Ascending aorta (tissue), 2 donors: ENCODE data around the gene IFT52. TPM values are rescaled to one million over a fixed set of nuclear protein-coding genes. Genes with fewer than 3 reads are reported as not detected.
A peak's percentile ranks its signal among the peaks of the same experiment; 100 is the strongest.

Experiments
- DNase-seq, 2 donors: peaks; one replicate each; pipeline ENCODE4 v3.0.0-alpha.2; 2019; ENCODE audit warnings: low spot score in 2 of 2
- H3K27ac ChIP-seq, 2 donors: fragments of 200-600 bp; sonication (generic); one replicate each; pipeline ENCODE4 v1.5.1; 2016 to 2017; ENCODE audit warnings: mild to moderate bottlenecking in 1 of 2
- H3K27me3 ChIP-seq: fragments of 200-600 bp; sonication (generic); one replicate; pipeline ENCODE4 v1.5.1; 2017
- H3K36me3 ChIP-seq, 2 donors: fragments of 200-600 bp; sonication (generic); one replicate each; pipeline ENCODE4 v1.5.1; 2016
- H3K4me1 ChIP-seq, 2 donors: fragments of 200-600 bp; sonication (generic); one replicate each; pipeline ENCODE4 v1.5.1; 2016 to 2017; ENCODE audit warnings: mild to moderate bottlenecking in 1 of 2
- H3K4me3 ChIP-seq, 2 donors: fragments of 200-600 bp; sonication (generic); one replicate each; pipeline ENCODE4 v1.5.1; 2016 to 2017; ENCODE audit warnings: mild to moderate bottlenecking in 1 of 2
- H3K9me3 ChIP-seq, 2 donors: fragments of 200-600 bp; sonication (generic); one replicate each; pipeline ENCODE4 v1.5.1; 2016
- intact Hi-C: fragments of 100-400 bp; cut with DNase I; formaldehyde crosslinking; loops from one replicate; pipeline ENCODE4 v1.15.1; 2023
- total RNA-seq: library from RNA; depleted of rRNA; stranded (reverse); fragments of >200 nt; gene quantifications from one replicate; pipeline ENCODE4 v1.1.0, GENCODE V29; 2016
- TF ChIP-seq, protein P1 (sequence below), 3 experiments: fragments of 200-600 bp in 2 of 3; fragments of 450-650 bp in 1 of 3; sonication (generic) in 2 of 3; IDR thresholded peaks; one replicate each; pipeline ENCODE4 v1.5.1; 2016 to 2019; ENCODE audit warnings: antibody characterized with exemption in 3 of 3, mild to moderate bottlenecking in 1 of 3, moderate library complexity in 1 of 3

The IFT52 gene
- total RNA-seq, 1 donor from 2014 or later, result 15.2 TPM

DNA sequence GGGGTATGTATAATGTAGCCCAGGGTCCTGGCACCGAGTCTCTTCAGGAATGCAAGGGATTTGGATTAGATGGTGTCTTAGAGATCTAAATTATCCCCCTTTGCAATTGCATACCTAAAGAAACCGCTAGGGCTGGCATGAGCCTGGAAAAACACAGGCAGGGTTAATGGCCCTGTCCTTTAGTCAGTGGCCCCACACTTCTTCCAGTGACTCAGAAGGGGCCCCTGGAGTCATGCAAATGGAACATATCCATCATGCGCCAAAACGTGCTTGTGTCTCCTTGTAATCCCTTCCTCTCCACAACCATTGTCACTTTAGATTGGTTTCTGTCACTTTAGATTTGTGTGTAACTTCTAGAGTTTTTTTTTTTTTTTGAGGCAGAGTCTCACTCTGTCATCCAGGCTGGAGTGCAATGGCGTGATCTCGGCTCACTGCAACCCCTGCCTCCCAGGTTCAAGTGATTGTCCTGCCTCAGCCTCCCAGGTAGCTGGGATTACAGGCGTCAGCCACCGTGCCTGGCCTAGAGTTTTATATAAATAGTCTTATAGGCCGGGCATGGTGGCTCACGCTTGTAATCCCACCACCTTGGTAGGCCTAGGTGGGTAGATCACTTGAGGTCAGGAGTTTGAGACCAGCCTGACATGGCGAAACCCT lies 67.5 kb downstream of the IFT52 start:
- Histone ChIP-seq H3K9me3 (no peaks in the 10 kb centered on the region), H3K4me3 (peak overlapping the region in 1 of 2 donors; percentile 75), H3K27ac (no peak overlapping the region), H3K4me1 (no peaks in the 10 kb centered on the region), H3K36me3 (no peaks in the 10 kb centered on the region), H3K27me3 (no peaks in the 10 kb centered on the region)
- no peak for DNase-seq
- intact Hi-C loops, result no loop called here
- TF ChIP-seq, protein P1, sequence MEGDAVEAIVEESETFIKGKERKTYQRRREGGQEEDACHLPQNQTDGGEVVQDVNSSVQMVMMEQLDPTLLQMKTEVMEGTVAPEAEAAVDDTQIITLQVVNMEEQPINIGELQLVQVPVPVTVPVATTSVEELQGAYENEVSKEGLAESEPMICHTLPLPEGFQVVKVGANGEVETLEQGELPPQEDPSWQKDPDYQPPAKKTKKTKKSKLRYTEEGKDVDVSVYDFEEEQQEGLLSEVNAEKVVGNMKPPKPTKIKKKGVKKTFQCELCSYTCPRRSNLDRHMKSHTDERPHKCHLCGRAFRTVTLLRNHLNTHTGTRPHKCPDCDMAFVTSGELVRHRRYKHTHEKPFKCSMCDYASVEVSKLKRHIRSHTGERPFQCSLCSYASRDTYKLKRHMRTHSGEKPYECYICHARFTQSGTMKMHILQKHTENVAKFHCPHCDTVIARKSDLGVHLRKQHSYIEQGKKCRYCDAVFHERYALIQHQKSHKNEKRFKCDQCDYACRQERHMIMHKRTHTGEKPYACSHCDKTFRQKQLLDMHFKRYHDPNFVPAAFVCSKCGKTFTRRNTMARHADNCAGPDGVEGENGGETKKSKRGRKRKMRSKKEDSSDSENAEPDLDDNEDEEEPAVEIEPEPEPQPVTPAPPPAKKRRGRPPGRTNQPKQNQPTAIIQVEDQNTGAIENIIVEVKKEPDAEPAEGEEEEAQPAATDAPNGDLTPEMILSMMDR (IDR thresholded peaks at IDR 0.05), result no peak

DNA sequence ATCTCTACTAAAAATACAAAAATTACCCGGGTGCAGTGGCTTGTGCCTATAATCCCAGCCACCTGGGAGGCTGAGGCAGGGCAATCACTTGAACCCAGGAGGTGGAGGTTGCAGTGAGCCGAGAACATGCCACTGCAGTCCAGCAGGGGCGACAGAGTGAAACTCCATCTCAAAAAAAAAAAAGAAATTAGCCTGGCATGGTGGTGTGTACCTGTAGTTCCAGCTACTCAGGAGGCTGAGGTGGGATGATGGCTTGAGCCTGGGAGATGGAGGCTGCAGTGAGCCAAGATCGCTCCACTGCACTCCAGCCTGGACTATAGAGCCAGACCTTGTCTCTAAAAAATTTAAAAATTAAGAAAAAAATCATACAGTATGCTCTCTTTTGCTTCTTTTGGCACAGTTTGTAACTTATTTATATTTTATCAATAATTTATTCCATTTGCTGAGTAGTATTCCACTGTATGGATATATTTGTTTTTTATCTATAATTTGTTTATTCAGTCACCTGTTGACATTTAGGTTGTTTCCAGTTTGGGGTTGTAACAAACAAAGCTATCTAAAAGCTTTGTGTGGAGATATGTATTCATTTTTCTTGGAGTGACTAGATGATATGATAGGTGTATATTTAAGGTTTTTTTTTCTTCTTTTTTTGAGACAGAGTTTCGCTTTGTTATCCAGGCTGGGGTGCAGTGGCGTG lies 68.1 kb downstream of the IFT52 start:
- DNase-seq, result no peak
- Histone ChIP-seq H3K9me3 (no peaks in the 10 kb centered on the region), H3K27ac (no peak overlapping the region), H3K4me3 (no peak overlapping the region), H3K27me3 (no peaks in the 10 kb centered on the region), H3K36me3 (no peaks in the 10 kb centered on the region), H3K4me1 (no peaks in the 10 kb centered on the region)
- TF ChIP-seq, protein P1 (IDR thresholded peaks at IDR 0.05), result no peak
- intact Hi-C loops, result no loop called here

DNA sequence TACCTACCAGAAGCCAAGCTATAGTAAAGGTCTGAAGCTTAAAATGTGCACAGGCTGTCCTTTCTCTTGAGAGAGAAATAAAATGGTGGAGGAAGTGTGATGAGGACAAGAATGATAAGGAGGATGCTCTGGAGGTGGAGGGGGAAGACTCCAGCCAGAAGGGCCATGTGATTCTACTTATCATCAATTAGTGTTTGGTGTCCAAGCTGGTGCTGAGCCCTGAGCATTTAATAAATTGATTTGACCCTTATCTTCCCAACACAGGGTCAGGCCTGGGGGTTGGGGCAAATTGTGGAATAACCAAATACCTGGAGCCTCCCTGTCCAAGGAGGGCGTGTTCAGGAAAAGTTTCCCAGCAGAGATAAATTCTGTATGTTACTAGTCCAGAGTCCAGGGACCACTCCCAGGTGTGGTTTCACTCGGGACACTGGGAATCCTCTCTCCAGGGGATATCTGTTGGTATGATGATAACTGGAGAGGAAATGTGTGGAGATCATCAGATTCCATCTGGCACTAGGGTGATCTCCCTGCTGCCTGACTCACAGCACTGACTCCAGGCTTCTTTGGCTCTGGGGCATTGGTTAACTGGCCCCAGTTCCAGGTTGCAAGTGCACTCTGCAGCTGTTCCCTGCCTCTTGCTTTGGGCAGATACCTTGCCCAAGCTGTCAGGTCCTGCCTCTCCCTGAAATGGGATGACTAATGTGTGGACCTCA lies 72.4 kb downstream of the IFT52 start:
- Histone ChIP-seq H3K36me3 (no peaks in the 10 kb centered on the region), H3K9me3 (no peaks in the 10 kb centered on the region), H3K27ac (no peak overlapping the region), H3K27me3 (peaks cover 8% of the 10 kb centered on the region), H3K4me3 (no peak overlapping the region), H3K4me1 (peaks cover 7 to 9% of the 10 kb centered on the region in 2 donors)
- no peak for DNase-seq
- TF ChIP-seq, protein P1 (IDR thresholded peaks at IDR 0.05), result no peak
- intact Hi-C loops, result no loop called here

DNA sequence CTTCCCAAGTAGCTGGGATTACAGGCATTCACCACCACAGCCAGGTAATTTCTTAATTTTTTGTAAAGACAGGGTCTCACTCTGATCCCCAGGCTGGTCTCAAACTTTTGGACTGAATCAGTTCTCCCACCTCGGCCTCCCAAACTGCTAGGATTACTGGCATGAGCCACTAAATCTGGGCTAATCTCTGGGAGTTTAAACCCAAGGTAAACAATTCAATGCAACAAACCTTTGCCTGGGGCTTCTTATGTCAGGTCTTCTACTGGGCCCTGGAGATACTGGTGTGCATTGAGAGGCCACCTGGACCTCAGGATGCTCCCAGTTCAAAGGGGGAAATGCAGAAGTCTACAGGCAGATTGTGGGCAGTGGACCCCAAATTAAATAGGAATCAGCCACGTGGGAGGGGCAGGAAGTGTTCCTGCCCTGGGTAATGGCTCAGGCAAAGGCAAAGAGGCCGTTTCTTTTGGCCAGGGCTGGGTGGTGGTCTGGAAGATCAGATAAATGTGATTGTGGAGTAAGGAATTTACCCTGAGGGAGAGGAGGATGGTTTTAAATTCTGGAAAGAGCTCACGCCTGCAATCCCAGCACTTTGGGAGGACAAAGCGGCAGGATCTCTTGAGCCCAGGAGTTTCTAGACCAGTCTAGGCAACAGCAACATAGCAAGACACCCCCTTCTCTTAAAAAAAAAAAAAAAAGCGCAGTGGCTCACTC lies 74.9 kb downstream of the IFT52 start:
- Histone ChIP-seq H3K9me3 (no peaks in the 10 kb centered on the region), H3K27ac (no peak overlapping the region), H3K36me3 (no peaks in the 10 kb centered on the region), H3K27me3 (peaks cover 8% of the 10 kb centered on the region), H3K4me3 (no peak overlapping the region), H3K4me1 (peaks cover 7 to 9% of the 10 kb centered on the region in 2 donors)
- intact Hi-C loops, result no loop called here
- DNase-seq, result no peak
- TF ChIP-seq, protein P1 (IDR thresholded peaks at IDR 0.05), result no peak
